ENCODE measurements around the gene NPAS3.
"Not testable (repeated sequence)": the region's sequence is repeated elsewhere in the genome, so short reads cannot be mapped to it uniquely, and the experiment has no call there.

The NPAS3 gene

DNA sequence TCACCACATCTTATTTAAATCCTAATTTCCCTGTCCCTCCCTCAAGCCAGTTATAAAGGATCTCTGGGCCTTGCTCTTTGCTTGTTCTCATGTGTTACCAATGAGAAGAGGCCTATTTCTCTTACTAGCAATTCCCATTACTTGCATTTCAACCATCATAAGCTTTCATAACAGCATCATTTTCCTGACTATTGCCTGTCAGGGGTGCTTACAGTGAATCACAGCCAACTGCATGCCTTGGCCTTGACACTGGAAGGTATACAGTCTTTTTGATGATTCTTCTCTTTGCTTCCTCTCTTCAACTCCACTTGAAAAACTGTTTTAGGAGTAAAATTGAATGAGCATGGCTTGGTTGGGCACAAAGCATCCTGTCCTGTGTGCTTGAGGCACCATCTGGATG, 127.0 kb downstream of the NPAS3 start:
- TF ChIP-seq, protein P1, sequence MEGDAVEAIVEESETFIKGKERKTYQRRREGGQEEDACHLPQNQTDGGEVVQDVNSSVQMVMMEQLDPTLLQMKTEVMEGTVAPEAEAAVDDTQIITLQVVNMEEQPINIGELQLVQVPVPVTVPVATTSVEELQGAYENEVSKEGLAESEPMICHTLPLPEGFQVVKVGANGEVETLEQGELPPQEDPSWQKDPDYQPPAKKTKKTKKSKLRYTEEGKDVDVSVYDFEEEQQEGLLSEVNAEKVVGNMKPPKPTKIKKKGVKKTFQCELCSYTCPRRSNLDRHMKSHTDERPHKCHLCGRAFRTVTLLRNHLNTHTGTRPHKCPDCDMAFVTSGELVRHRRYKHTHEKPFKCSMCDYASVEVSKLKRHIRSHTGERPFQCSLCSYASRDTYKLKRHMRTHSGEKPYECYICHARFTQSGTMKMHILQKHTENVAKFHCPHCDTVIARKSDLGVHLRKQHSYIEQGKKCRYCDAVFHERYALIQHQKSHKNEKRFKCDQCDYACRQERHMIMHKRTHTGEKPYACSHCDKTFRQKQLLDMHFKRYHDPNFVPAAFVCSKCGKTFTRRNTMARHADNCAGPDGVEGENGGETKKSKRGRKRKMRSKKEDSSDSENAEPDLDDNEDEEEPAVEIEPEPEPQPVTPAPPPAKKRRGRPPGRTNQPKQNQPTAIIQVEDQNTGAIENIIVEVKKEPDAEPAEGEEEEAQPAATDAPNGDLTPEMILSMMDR (IDR thresholded peaks at IDR 0.05; ENCODE audit: insufficient read depth, low read depth, low read length, missing control alignments), result no peak
- no peak for DNase-seq (ENCODE audit: low read depth)
- no peak overlapping the region for H3K4me3 ChIP-seq (ENCODE audit: low read depth, low read length)

DNA sequence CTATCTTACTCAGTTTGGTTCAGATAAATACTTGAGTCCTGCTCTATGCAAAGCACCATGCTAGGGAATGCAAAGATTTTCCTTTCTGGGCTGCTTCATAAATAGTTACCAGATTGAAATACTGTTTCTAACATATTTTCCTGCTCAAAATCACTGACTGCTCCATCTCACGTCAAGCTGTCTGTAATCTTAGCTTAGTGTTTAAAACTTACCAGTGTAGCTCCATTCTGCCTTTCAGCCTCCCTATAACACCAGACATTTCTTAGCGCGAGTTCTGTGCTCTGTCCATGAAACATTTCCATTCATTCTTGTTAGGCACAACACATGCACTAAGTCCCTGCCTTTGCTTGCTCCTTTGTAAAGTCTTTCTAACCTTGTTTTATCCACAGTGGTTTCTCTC, 129.4 kb downstream of the NPAS3 start:
- H3K4me3 ChIP-seq (ENCODE audit: low read depth, low read length), result no peak overlapping the region
- TF ChIP-seq, protein P1 (IDR thresholded peaks at IDR 0.05; ENCODE audit: insufficient read depth, low read depth, low read length, missing control alignments), result no peak

GRCh38 chr14:33068626-33069025, 129.9 kb downstream of the NPAS3 start:
- no peak for DNase-seq (ENCODE audit: low read depth)
- TF ChIP-seq, protein P1 (IDR thresholded peaks at IDR 0.05; ENCODE audit: insufficient read depth, low read depth, low read length, missing control alignments), result no peak
- no peak overlapping the region for H3K4me3 ChIP-seq (ENCODE audit: low read depth, low read length)

More for the DNA sequence above, 129.4 kb downstream of the NPAS3 start:
- DNase-seq (ENCODE audit: low read depth), result no peak

DNA sequence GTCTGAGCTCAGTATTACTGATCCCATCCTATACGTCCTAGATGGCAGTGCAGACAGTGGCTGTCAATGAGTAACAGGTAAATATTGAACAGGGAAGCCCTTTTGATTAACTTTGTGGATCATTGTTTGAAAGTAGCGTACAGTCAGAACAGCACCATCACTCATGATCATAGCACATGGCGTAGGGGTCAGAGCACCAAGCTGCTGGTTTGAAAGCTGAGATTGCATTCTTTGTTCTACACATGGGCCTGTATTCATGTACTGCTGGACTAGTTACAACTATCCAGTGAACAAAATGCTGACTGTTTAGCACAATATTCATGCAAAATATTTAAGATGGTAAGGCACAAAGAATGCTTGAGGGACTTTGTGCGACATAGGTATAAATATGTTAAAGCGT, 131.8 kb downstream of the NPAS3 start:
- H3K4me3 ChIP-seq (ENCODE audit: low read depth, low read length), result no peak overlapping the region
- DNase-seq (ENCODE audit: low read depth), result no peak
- TF ChIP-seq, protein P1 (IDR thresholded peaks at IDR 0.05; ENCODE audit: insufficient read depth, low read depth, low read length, missing control alignments), result no peak

DNA sequence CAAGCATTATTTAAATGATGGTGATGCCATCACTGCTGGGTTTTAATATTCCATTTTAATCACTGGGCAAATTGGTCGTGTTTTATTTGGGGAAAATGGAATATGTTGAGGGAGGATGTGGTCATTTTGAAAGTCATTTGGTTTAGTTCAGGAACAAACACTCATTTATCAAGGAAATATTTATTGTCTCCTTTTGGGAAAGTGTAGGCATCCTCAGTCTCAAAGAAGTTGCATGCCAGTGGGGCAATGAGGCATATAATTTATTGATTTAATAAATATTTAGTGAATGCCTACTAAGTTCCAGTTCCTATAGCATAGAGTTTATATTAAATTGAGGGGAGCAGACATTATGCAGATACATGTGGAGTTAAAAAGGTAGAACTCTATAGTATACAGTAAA, 134.3 kb downstream of the NPAS3 start:
- DNase-seq (ENCODE audit: low read depth), result no peak
- TF ChIP-seq, protein P1 (IDR thresholded peaks at IDR 0.05; ENCODE audit: insufficient read depth, low read depth, low read length, missing control alignments), result no peak
- no peak overlapping the region for H3K4me3 ChIP-seq (ENCODE audit: low read depth, low read length)

GRCh38 chr14:33081259-33081658, 142.6 kb downstream of the NPAS3 start:
- TF ChIP-seq, protein P1 (IDR thresholded peaks at IDR 0.05; ENCODE audit: insufficient read depth, low read depth, low read length, missing control alignments), result no peak
- DNase-seq (ENCODE audit: low read depth), result no peak

GRCh38 chr14:33085799-33086198, 147.1 kb downstream of the NPAS3 start:
- TF ChIP-seq, protein P1 (IDR thresholded peaks at IDR 0.05; ENCODE audit: insufficient read depth, low read depth, low read length, missing control alignments), result no peak
- no peak for DNase-seq (ENCODE audit: low read depth)
- H3K4me3 ChIP-seq (ENCODE audit: low read depth, low read length), result no peak overlapping the region

More at GRCh38 chr14:33081259-33081658, 142.6 kb downstream of the NPAS3 start:
- no peak overlapping the region for H3K4me3 ChIP-seq (ENCODE audit: low read depth, low read length)

- not testable (repeated sequence) for H3K4me3 ChIP-seq (ENCODE audit: low read depth, low read length); DNase-seq (ENCODE audit: low read depth)
These were observed 149.6 kb downstream of the NPAS3 start for GRCh38 chr14:33088274-33088673.
